Measurements from ENCODE around the gene CBX8.

- TF ChIP-seq STAT5B (CRISPR knock-in tag; IDR thresholded peaks at IDR 0.05) (no peak), XRCC5 (optimal IDR thresholded peaks at IDR 0.05; ENCODE audit: low read length) (no peak), DZIP1 (CRISPR knock-in tag; IDR thresholded peaks at IDR 0.05) (no peak), HNRNPUL1 (IDR thresholded peaks at IDR 0.05; ENCODE audit: low read depth, low read length) (no peak), NFE2L1 (CRISPR knock-in tag; IDR thresholded peaks at IDR 0.05; ENCODE audit: borderline replicate concordance) (no peak), ZNF362 (CRISPR knock-in tag; IDR thresholded peaks at IDR 0.05; ENCODE audit: borderline replicate concordance) (no peak), GPN1 (CRISPR knock-in tag; IDR thresholded peaks at IDR 0.05; ENCODE audit: borderline replicate concordance) (no peak), TAF1 (CRISPR knock-in tag; IDR thresholded peaks at IDR 0.05) (no peak)
- TF ChIP-seq, protein P1, sequence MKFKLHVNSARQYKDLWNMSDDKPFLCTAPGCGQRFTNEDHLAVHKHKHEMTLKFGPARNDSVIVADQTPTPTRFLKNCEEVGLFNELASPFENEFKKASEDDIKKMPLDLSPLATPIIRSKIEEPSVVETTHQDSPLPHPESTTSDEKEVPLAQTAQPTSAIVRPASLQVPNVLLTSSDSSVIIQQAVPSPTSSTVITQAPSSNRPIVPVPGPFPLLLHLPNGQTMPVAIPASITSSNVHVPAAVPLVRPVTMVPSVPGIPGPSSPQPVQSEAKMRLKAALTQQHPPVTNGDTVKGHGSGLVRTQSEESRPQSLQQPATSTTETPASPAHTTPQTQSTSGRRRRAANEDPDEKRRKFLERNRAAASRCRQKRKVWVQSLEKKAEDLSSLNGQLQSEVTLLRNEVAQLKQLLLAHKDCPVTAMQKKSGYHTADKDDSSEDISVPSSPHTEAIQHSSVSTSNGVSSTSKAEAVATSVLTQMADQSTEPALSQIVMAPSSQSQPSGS (CRISPR knock-in tag; IDR thresholded peaks at IDR 0.05) = no peak
These were observed 48.4 kb downstream of the CBX8 start for GRCh38 chr17:79748295-79749099.

Data from HepG2 (cell line).